GOT3 (cell line): Measurements from ENCODE around the gene MOCS1.

Source experiments
- DNase-seq: peaks from one replicate; lab custom pipeline; 2025; ENCODE audit warnings: mixed read lengths; lab: John Stamatoyannopoulos, UW

MOCS1 gene

DNA sequence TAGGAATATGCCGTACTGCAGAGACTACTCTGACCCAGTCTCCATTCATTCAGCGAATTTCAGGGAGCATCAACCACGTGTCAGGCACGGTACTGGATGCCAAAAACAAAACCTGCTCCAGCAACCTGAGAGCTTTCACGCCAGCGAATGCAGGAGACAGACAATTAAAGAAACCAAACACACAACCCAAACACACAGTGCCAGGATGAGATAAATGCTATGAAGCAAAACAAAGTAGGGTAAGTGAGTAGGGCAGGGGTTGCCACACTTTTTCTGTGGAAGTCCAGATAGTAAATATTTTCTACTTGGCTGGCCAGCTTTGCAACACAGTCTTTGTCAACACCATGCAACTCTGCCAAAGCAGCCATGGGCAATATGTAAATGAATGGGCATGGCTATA, 10.0 kb downstream of the MOCS1 start:
- DNase-seq, result no peak

- no peak for DNase-seq
These were observed 10.4 kb downstream of the MOCS1 start for GRCh38 chr6:39923861-39924260.

GRCh38 chr6:39923394-39923793, 10.9 kb downstream of the MOCS1 start:
- no peak for DNase-seq

DNA sequence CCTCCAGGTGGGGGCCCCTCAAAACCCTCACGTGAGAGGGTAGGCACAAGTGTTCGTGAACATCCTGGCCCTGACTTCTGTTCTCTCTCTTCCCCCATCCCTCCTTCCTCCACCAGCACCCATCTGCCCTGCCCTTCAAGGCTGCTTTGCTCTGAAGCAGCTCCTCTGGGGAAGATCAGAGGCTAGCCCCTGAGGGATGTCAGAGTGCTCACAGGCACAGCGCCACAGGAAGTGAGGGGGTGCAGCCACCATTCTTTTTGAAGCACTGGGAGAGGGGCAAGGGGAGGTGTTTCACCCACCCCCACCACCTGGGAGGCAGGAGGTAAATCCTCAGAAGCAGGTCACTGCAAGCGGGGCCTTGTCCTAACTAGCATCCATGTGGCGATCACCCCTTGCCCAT, 11.4 kb downstream of the MOCS1 start:
- no peak for DNase-seq

- no peak for DNase-seq
These were observed 14.1 kb downstream of the MOCS1 start for GRCh38 chr6:39920157-39920556.

GRCh38 chr6:39918831-39919230, 15.4 kb downstream of the MOCS1 start:
- no peak for DNase-seq

- DNase-seq, result no peak
These were observed 16.3 kb downstream of the MOCS1 start for GRCh38 chr6:39917981-39918380.

GRCh38 chr6:39917329-39917728, 16.9 kb downstream of the MOCS1 start:
- DNase-seq, result no peak

GRCh38 chr6:39915866-39916265, 18.4 kb downstream of the MOCS1 start:
- no peak for DNase-seq

- DNase-seq, result no peak
These were observed 20.0 kb downstream of the MOCS1 start for GRCh38 chr6:39914239-39914638.

DNA sequence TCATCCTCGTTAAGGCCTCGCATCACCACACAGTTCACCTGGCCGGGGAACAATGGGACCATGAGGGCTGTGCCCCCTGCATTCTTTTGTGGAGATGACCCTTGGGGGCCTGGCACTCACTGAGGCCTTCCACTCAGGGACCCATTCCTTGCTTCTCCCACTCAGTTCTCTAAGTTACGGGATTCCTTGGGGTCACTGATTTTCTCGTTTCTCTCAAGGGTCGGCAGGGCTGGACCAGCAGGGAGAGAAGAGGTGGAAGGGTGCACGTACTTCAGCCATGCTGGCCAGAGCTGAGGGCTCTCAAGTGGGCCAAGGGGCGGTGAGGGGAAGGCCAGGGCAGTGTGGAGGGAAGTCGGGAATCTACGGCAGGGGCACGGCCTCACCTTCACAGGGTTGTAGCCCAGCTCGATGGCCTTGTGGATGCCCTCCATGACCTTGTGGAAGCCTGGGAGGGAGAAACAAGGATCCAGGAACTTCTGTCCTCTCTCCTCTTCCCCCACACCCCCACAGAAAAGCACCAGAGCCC, 20.8 kb downstream of the MOCS1 start:
- DNase-seq, result no peak

GRCh38 chr6:39912446-39912845, 21.8 kb downstream of the MOCS1 start:
- no peak for DNase-seq

- DNase-seq, result no peak
These were observed 22.6 kb downstream of the MOCS1 start for GRCh38 chr6:39911513-39912125.

DNA sequence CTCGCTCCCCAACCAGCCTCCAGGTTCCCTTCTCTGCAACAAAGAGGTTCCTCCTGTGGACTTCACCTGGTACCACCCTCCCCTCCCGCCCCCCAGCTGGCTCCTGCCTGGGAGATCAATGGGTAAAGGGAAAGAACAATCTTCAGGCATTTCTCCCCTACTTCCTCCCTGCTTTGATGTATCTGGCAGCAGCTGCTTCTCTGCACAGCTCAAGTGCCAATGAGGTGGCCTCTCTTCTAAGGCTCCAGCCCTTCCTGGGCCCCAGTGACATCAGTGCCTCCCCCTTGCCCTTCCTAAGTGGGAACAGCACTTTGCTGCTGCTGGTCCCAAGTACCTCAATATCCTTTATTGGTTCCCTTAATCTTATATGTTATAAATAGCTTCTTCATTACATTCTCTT, 23.5 kb downstream of the MOCS1 start:
- no peak for DNase-seq

GRCh38 chr6:39910164-39910563, 24.1 kb downstream of the MOCS1 start:
- DNase-seq, result no peak

GRCh38 chr6:39909701-39910100, 24.6 kb downstream of the MOCS1 start:
- DNase-seq, result no peak

DNA sequence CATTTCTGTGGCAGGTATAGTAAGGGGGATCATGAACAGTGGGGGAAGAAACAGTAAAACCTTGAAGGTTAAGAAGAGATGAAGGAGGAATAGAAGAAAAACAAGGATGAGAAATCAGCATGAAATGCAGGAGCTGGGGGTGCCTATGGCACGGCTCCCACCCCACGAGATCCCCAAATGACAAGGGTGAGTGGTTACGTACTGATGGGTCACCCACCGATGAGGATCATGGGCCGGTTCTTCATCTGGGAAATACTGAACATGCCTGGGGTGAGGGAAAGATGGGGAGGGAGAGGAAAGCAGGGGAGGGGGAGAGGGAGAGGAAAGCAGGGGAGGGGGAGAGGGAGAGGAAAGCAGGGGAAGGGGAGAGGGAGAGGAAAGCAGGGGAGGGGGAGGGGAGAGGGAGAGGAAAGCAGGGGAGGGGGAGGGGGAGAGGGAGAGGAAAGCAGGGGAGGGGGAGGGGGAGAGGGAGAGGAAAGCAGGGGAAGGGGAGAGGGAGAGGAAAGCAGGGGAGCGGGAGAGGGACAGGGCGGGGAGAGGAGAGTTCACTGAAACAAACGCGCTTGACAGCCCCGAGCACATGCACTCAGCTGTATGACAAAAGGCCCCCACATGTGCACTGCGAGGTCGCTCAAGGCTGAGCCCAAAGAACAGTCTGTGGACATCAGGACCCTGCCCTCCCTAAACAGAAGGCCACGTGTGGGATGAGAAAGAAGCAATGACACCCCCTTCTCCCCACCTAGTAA, 25.3 kb downstream of the MOCS1 start:
- DNase-seq, result no peak

DNA sequence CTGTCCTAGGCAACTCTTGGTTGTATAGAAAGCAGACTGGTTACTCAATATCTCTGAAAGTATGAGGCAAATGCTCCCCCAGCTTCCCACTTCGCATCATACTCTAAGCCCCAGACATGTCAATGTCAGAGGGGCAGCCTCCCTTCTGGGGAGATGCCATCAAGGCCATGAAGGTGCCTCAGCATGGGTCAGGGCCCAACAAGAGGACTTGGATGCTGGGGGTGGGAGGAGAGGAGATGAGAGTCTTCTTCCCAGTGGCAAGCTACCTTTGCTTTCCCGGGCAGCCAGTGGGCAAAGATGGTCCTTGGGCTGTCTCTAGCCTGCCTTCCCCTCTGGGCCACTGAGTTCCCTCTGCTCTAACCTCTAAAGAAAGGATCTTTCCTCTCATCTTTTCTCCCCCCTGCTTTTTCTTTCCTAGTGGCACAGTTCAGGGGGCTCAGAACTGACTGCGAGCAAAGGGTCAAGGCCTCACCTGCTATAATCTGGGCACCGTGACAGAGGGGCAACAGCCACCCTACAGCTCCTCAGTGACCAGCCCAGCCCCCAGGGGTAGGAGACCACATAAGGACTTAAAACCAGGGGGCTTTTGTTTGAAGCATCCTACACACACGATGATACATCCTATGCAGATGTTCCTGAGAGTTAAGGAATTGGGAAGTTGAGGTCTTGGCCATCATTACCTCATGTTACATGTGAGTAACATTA, 26.2 kb downstream of the MOCS1 start:
- DNase-seq, result no peak

GRCh38 chr6:39906318-39906761, 27.9 kb downstream of the MOCS1 start:
- no peak for DNase-seq

- no peak for DNase-seq
These were observed 28.7 kb downstream of the MOCS1 start for GRCh38 chr6:39905640-39905975.

DNA sequence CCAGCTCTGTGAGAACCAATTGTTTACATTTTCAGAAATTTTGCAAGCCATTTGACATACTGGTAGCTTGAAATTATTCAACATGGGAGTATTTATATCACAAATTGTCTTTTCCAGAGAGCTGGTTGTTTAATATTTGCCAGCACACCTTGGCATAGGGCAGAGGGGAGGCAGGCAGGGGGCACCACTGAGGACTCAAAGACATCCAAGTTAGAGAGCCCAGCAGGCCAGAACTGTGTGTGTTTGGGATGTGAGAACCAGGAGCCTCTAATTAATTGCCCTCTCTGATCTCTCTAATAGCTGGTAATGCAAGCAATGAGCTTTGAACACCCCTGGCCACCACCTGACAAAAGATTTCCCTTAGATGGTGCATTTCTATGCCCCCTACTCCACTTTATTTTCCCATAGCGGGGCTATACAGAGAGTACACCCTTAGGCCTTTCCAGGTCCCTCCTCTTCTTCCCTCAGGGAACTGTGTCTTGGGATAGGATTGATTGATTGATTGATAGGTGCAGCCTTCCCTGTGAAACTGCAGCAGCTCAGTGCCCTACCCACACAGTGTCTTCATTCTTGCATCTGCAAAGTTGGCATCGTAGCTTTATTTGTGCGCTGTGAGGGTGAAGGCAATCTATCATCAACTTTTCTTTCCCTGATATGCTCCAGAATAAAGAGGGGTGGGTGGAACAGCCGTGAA, 29.2 kb downstream of the MOCS1 start:
- DNase-seq, result no peak

DNA sequence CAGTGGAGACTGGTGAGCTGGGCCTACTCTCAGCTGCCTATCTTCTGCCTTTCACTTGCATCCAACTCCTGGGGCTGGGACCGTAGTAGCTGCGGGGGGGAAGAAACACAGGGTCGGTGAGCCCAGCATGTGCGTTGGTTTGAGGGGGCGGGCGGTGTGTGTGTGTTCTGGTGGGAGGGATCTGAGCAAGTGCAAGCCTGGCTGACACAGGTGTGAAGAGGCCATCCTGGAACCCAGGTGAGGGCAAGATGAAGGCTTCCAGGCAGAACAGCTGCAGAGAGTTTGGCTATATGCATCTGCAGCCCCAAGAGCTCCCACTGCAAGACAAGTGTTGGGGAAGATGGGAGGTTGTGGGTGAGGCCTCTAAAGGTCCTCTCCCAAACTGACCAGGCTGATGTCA, 30.6 kb downstream of the MOCS1 start:
- no peak for DNase-seq
